ENCODE results near the gene RNF157. TPM values are rescaled to one million over a fixed set of nuclear protein-coding genes. Genes with fewer than 3 reads are reported as not detected.

The RNF157 gene
- total and polyA plus RNA-seq, 10 of the 15 experiments (the other 5 are each of a cell fraction or from before 2014, with no cell fraction given) = 1.4 to 15.9 (median 9.6) TPM

DNA sequence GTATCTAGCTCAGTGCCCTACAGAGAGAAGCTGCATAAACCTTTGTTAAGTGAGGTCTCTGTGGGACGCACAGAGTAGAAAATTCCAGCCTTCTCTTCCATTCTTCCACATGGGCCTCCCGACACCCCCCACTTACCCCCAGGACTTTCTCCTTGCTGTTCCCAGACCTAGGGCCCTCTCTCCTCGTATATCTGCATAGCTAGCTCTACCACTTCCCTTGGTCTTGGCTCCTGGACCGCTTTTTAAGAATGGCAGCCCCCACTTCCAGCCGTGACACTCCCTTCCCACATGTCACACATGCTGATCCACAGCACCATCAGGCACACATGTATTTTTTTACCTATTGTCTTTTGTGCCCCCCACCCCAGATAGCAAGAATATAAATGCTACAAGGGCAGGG is 82.5 kb downstream of the RNF157 start:
- H3K4me3 ChIP-seq = no peak overlapping the region
- H4K20me1 ChIP-seq (ENCODE audit: control insufficient read depth, insufficient read depth) = no peaks in the 10 kb centered on the region
- no peak for TF ChIP-seq GATAD2B (conservative IDR thresholded peaks at IDR 0.05; ENCODE audit: low read depth)
- no peak overlapping the region for H3K9ac ChIP-seq (ENCODE audit: control insufficient read depth, insufficient read depth, low read length)
- DNase-seq (ENCODE audit: low read depth, low spot score) (no peak), FAIRE-seq (no peak), ATAC-seq (no peak)
- H3K27me3 ChIP-seq (replicated peaks in 1 of 2; ENCODE audit: control insufficient read depth in 2 of 2, insufficient read depth in 2 of 2, low read length in 1 of 2) = no peaks in the 10 kb centered on the region
- BruUV-seq (replicated peaks) = no TSS peak
- no peaks in the 10 kb centered on the region for H3K79me2 ChIP-seq (ENCODE audit: control insufficient read depth, insufficient read depth, low read length)
- H3K36me3 ChIP-seq (ENCODE audit: control insufficient read depth in 2 of 2, insufficient read depth in 2 of 2, low read length in 1 of 2) = no peaks in the 10 kb centered on the region
- ChIA-PET SMC1A (ENCODE audit: uncharacterized antibody, unreplicated experiment) (interaction anchor here (2.3 kb wide), 1 partner anchor 122 kb away, joined by 7 read pairs; no protein-coding TSS in a partner anchor), RAD21 (ENCODE audit: unreplicated experiment) (interaction anchor here (0.7 to 1.0 kb wide), 2 partner anchors 34 to 122 kb away, joined by 3 read pairs; no protein-coding TSS in a partner anchor), CTCF (interaction anchor here (1.1 kb wide), 1 partner anchor 26 kb away, joined by 4 read pairs; no protein-coding TSS in a partner anchor), POLR2A (no interaction called here)
- intact Hi-C loops (cut with micrococcal nuclease; ENCODE audit: unreplicated experiment) (no loop called here), in situ Hi-C loops (cut with MboI) (no loop called here)
- H3K27ac ChIP-seq (ENCODE audit: control insufficient read depth, insufficient read depth) = no peak overlapping the region
- no peak overlapping the region for H2AFZ ChIP-seq (ENCODE audit: control insufficient read depth, low read depth, low read length)
- H3K4me2 ChIP-seq (ENCODE audit: control insufficient read depth, insufficient read depth) = no peak overlapping the region
- H3K9me3 ChIP-seq (replicated peaks; ENCODE audit: control insufficient read depth, insufficient read depth, low read length) = no peaks in the 10 kb centered on the region
- WGBS (ENCODE audit: insufficient coverage, insufficient replicate concordance, low lambda C conversion rate, missing lambda C conversion rate) = 72% methylated on average over 5 of the region's 5 CpGs
- H3K4me1 ChIP-seq (ENCODE audit: control insufficient read depth, insufficient read depth, low read length) = no peaks in the 10 kb centered on the region

DNA sequence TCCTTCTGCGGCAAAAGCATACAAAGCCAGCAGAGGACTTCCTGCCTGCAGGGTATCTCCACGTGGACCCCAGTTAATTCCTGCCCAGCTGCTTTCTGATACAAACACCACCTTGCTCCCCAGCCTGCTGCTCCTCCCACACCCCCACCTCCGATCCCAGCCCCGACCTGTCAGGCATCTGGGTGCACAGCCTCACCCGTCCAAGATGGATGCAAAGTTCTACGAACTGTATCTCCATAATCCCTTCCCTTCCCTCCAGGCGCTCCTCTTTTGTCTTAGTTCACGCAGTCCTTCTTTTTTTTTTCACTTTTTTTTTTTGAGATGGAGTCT is 83.7 kb downstream of the RNF157 start:
- no peaks in the 10 kb centered on the region for H3K4me1 ChIP-seq (ENCODE audit: control insufficient read depth, insufficient read depth, low read length)
- in situ Hi-C loops (cut with MboI) = no loop called here
- FAIRE-seq = no peak
- intact Hi-C loops (cut with micrococcal nuclease; ENCODE audit: unreplicated experiment) = no loop called here
- DNase-seq (ENCODE audit: low read depth, low spot score) = no peak
- no peaks in the 10 kb centered on the region for H3K36me3 ChIP-seq (ENCODE audit: control insufficient read depth in 2 of 2, insufficient read depth in 2 of 2, low read length in 1 of 2)
- TF ChIP-seq HDAC2 (IDR thresholded peaks at IDR 0.05) (no peak), ETV6 (conservative IDR thresholded peaks at IDR 0.05 in 1 of 2, IDR thresholded peaks at IDR 0.05 in 1 of 2; ENCODE audit: borderline replicate concordance in 1 of 2, low read depth in 1 of 2) (no peak), STAT1 (conservative IDR thresholded peaks at IDR 0.05) (no peak), RBBP5 (conservative IDR thresholded peaks at IDR 0.05) (no peak), ZNF274 (IDR thresholded peaks at IDR 0.05; ENCODE audit: insufficient read depth, insufficient read length) (no peak), KLF5 (IDR thresholded peaks at IDR 0.05; ENCODE audit: partially characterized antibody) (no peak), CEBPB (IDR thresholded peaks at IDR 0.05; ENCODE audit: borderline replicate concordance in 1 of 2, low read depth in 2 of 2, low read length in 2 of 2) (no peak), SIN3A (IDR thresholded peaks at IDR 0.05; ENCODE audit: low read depth, low read length) (no peak)
- TF ChIP-seq, protein P1, sequence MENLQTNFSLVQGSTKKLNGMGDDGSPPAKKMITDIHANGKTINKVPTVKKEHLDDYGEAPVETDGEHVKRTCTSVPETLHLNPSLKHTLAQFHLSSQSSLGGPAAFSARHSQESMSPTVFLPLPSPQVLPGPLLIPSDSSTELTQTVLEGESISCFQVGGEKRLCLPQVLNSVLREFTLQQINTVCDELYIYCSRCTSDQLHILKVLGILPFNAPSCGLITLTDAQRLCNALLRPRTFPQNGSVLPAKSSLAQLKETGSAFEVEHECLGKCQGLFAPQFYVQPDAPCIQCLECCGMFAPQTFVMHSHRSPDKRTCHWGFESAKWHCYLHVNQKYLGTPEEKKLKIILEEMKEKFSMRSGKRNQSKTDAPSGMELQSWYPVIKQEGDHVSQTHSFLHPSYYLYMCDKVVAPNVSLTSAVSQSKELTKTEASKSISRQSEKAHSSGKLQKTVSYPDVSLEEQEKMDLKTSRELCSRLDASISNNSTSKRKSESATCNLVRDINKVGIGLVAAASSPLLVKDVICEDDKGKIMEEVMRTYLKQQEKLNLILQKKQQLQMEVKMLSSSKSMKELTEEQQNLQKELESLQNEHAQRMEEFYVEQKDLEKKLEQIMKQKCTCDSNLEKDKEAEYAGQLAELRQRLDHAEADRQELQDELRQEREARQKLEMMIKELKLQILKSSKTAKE (IDR thresholded peaks at IDR 0.05; ENCODE audit: low read depth, poor library complexity, severe bottlenecking) = no peak
- no peak overlapping the region for H2AFZ ChIP-seq (ENCODE audit: control insufficient read depth, low read depth, low read length)
- SMC1A ChIA-PET (ENCODE audit: uncharacterized antibody, unreplicated experiment) = no interaction called here
- H3K27ac ChIP-seq (ENCODE audit: control insufficient read depth, insufficient read depth) = no peak overlapping the region
- POLR2A ChIA-PET = no interaction called here
- H3K79me2 ChIP-seq (ENCODE audit: control insufficient read depth, insufficient read depth, low read length) = no peaks in the 10 kb centered on the region
- no peaks in the 10 kb centered on the region for H4K20me1 ChIP-seq (ENCODE audit: control insufficient read depth, insufficient read depth)
- H3K9me3 ChIP-seq (replicated peaks; ENCODE audit: control insufficient read depth, insufficient read depth, low read length) = no peaks in the 10 kb centered on the region
- CTCF ChIA-PET = interaction anchor here (0.6 to 1.1 kb wide), 2 partner anchors 22 to 150 kb away, joined by 3 to 4 read pairs; no protein-coding TSS in a partner anchor
- 66% methylated on average over 8 of the region's 8 CpGs for WGBS (ENCODE audit: insufficient coverage, insufficient replicate concordance, low lambda C conversion rate, missing lambda C conversion rate)
- no peak for ATAC-seq
- no peaks in the 10 kb centered on the region for H3K27me3 ChIP-seq (replicated peaks in 1 of 2; ENCODE audit: control insufficient read depth in 2 of 2, insufficient read depth in 2 of 2, low read length in 1 of 2)
- no peak overlapping the region for H3K9ac ChIP-seq (ENCODE audit: control insufficient read depth, insufficient read depth, low read length)
- H3K4me2 ChIP-seq (ENCODE audit: control insufficient read depth, insufficient read depth) = no peak overlapping the region
- no peak overlapping the region for H3K4me3 ChIP-seq
- BruUV-seq (replicated peaks) = no TSS peak
- RAD21 ChIA-PET (ENCODE audit: unreplicated experiment) = interaction anchor here (0.9 kb wide), 1 partner anchor 123 kb away, joined by 3 read pairs; no protein-coding TSS in a partner anchor

Measured in GM12878 (cell line).